HG03571 (cell line): Measurements from ENCODE around the gene CENPO.

ENCODE experiments used
- ATAC-seq: cut with Tn5 transposase; IDR thresholded peaks from one replicate; pipeline ENCODE4 v1.9.1; 2021; ENCODE audit not compliant: unreplicated experiment

Gene CENPO, protein sequence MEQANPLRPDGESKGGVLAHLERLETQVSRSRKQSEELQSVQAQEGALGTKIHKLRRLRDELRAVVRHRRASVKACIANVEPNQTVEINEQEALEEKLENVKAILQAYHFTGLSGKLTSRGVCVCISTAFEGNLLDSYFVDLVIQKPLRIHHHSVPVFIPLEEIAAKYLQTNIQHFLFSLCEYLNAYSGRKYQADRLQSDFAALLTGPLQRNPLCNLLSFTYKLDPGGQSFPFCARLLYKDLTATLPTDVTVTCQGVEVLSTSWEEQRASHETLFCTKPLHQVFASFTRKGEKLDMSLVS

DNA sequence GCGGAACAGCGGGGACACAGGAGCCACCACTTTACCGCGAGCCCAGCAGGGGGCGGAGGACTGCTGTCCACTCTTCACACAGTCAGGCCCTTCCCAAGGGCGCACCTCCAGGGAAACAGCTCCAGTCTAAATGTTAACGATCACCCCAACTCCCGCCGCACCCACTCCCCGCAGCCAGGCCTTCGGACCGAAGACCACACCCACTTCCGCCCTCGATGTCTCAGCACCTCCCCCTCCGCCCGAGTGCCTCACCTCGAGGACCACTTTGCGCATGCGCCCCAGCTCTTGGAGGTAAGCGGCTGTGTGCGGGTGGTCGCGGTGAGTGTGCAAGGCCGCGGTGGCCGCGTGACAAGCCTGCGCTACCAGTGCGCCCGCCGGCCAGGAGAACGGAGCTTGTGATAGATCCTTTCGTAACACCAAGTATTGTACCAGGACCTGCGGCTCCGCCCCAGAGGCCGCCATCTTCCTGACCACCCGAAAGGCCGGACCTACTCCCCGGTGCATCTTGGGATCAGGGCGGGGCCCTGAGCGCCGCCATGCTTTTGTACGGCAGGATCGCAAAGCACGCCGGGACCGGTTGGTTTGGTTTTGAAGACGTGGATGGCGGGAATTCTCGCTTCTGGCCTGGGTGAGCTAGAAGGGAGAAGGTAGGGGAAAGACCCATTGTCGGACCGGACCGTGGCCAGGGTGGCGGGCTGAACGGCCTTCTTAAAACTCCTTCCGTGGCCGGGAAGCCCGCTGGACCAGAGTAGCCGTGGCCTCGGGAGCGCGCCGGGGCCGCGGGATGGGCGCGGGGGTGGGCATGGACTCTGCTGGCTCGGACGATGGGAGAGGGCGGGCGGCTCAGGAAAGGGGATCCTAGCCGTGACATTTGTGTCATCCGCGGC is at the start of gene CENPO, which contains the start of gene PTRHD1:
TSS of gene CENPO (plus strand) at position 552 of the 887 bp plus-strand sequence. CDS start 495 bp downstream, outside the sequence.
TSS of gene PTRHD1 (minus strand) at position 518 of the 887 bp plus-strand sequence. CDS start at position 504, 14 bp downstream.
- ATAC-seq, result peak; percentile 88

DNA sequence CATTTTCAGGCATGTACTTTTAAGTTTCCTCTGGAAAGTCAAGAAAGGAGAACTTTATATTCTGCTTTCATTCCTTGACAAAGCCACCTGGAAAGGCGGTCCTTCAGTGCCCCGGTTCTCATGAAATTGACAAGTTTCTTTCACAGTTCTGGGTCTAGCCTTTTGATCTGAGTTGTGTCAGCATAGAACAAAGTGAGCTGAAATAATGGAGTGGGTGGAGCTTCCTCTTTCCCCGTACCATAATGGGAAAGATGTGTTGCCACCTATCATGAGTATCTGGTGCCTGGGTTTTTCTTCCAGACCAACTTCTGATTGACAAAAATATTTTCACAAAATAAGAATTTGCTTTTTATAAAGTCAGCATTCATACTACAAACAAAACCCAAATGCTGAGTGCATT is 49.3 kb upstream of the CENPO start:
- no peak for ATAC-seq

DNA sequence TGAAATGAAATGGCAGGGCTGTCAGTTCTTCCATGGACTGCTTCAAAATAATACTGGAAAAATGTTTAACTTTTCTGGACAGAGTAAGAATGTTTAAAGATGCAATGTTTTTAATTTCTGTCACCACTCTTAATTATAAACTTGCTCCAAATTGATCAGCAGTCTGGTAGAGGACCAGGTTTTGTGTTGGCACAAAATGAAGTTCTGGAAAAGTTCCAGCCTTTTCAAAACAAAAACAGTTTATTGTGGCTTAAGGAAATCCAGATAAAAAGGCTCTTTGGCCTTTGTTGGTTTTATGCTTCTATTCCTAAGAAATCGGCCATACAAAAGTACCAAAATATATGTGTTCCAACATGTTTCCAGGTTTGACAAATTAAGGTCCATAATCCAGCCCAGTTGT is 48.9 kb upstream of the CENPO start:
- no peak for ATAC-seq

DNA sequence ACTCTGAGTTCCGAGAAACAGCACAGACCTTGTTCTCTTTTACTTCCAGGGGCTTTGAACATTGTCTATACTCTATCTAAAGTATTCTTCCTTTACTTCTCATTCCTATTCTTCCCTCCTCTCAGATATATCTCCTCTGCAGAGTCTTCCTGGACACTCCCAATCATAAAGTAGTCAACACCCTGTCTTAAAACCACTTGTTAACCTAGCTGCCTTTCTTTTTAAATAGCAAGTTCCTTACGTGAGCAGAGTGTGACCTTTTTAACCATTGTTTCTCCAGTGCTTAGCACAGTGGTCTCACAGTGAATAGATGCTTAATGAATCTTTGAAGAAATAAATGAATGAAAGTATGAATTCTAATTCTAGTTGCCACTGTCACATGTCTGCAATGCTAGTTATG is 47.4 kb upstream of the CENPO start:
- no peak for ATAC-seq

DNA sequence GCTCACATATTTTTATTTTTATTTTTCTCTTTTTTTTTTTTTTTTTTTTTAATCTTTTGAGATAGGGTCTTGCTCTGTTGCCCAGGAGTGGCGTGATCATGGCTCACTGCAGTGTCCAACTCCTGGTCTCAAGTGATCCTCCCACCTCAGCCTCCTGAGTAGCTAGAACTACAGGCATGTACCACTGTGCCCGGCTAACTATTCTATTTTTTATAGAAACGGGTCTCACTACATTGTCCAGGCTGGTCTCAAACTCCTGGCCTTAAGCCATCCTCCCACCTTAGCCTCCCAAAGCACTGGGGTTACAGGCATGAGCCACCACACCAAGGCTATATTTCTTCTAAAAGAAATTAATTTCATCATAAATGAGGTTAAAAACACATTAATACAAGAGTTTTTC is 45.9 kb upstream of the CENPO start:
- ATAC-seq, result no peak

DNA sequence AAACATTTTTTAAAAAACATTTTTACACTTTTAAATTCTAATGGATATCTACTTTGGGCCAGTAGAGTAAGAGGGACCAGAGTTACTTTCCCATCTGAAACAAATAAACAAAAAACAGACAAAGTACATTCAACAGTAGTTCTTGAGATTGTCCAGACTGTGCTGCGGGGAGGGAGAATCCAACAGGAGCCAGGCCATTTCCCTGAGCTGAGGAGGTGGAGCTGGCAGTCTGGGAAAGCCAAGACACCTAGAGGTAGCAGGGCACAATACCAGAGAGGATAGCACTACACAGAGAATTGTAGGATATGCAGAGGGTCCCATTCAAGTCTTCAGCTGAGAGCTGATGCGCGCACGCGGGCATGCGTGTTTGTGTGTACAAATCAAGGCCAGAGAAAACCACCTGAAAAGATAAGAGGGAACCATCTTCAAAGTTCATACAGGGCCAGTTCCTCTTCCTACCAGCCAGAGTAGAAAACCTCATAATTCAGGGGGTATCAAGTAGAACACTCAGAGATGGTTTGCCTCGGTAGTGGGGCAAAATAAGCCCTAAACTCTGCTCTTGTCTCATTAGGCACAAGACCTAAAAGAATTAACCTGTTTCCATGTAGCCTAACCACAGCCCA is 44.0 kb upstream of the CENPO start:
- ATAC-seq, result no peak

DNA sequence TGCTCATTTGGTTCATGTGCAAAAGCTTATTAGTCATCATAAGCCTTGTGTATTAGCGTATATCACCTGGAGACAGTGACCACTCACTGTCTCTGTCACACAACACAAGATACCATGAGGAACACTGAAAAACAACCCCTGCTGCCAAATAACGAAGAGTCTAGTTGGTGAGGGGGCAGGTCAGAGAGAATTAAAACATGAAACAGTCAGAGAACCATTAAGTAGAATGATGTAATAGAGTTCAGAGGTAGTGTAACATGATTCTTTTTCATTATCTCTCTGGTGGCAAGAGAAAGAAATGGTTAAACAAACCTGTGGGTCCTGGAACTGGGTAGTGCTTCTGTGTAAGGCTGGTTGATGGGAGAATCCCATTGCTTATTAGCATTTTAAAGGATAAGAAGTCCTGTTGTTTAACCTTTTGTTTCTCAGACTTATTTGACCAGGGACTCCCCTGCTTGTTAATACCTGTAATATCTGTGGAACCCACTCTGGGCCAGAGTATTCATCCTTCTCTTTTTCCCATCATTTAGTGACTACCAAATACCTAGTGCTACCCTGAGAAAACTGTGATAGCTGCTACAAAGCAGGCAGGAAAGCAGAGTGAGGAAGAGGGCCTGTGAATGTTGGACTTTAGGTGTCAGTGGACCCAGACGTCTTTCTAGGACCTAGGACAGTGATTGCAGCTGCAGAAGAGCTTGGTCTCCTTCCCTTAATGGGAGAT is 38.1 kb upstream of the CENPO start:
- ATAC-seq, result no peak

DNA sequence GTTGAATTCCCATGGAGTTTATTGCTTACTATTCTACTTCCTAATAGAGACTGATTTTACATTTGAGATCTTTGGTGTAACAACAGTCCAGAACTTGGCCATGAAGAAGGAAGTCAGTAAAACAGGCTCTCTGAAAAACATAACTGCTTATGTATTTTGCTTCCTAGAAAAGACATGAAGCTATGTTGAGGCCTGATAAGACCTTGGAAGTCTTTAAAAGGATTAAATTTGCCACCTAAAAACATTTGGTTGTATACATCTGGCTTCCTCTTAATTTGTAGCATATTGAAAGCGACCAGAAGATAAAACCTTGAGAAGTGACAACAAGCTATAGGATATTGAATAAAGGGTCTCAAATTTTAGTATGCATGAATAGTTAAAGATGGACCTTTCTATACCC is 36.4 kb upstream of the CENPO start:
- no peak for ATAC-seq

DNA sequence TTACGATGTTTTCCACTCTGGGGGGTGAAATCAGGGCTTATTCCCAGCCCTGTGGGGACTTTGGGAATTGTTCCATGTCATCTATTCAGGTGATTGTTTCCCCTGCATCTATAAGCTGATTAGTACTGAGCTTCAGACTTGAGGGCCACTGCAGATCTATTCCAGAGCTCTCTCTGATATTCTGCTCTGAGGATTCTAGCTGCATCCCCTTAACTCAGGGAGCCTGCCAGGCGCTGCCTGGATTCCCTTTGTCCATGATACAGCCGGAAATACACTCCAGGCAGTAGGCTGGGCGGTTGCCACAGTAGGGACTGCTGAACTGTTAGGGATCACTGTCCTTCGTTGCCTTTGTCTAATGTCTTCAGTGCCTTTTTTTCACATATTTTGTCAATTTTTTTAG is 31.4 kb upstream of the CENPO start:
- no peak for ATAC-seq

DNA sequence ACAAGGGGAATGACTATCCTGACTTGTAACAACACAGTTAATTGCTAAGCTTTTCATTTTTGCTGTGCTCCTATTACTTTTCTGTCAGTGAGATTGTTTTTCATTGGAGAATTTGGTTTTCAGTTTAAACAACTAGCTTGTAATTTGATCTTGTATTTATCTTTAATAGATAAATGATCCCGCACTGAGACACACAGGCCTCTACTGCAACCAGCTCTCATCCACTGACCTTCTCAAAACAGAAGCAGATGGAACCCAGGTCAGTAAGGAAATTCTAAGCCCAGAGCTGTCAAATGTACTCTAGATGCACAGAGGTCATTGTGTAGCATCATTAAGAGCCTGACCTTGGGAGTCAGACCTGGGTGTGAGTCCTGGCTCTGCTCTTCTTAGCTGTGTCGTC is 30.7 kb upstream of the CENPO start:
- no peak for ATAC-seq

DNA sequence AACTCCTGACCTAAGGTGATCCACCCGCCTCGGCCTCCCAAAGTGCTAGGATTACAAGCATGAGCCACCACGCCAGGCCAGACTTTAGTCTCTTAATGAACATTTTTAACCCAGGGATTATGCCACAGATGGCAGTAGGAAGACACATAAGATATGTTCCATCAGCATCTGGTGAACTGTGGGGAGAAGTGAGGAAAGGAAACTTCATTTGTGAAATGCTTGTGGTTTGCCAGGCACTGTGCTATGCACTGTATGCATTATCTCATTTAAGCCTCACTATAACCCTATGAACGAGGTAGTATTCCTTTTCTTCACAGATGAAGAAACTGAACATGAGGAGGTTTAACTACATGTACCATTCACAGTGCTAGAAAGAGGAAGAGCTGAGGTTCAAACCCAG is 29.4 kb upstream of the CENPO start:
- no peak for ATAC-seq

DNA sequence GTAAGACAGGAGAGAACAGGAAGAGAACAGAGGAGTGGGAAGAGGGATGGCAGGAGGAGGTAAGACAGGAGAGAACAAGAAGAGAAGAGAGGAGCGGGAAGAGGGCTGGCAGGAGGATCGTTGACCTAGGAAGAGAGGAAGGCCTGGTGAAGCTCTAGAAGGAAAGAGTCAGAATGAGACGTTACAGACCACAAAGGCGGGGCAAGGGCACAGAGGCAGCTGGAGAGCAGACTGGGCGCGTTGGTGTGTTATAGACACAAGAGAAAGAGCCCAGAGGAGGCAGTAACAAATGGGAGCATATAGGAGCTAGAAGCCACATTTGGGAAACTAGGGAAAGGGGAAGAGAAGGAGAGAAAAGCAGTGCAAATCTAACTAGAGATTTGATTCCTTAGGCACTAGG is 26.6 kb upstream of the CENPO start:
- no peak for ATAC-seq

DNA sequence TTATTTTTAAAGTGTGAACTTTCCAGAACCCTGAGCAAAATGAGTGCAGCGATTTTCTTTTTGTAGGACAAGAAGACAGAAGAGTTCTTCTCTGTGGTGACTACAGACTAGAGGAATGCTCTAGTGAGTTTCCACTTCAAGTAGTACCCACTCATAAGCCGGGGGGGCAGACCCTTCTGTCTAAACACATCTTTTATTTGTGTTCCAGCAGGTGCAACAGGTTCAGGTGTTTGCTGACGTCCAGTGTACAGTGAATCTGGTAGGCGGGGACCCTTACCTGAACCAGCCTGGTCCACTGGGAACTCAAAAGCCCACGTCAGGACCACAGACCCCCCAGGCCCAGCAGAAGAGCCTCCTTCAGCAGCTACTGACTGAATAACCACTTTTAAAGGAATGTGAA is 25.2 kb upstream of the CENPO start:
- no peak for ATAC-seq

DNA sequence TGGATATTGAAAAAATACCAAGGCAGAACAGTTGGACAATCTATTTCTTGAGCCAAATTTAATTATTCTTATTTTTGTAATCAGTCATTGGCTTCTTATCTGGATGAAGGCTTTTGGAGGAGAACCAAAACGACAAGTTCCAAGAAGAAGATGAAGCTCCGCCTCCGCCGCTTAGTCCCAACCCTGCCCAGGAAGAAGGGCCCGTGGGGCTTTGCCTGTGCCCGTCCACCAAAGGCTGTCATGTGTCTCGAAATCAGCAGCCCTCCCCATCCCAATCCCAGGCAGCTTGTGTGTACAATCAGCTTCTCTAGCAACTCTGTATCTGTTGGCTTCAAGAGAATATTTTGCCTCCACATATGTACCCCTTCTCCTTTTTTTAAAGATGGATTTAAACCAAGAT is 24.6 kb upstream of the CENPO start:
- no peak for ATAC-seq

DNA sequence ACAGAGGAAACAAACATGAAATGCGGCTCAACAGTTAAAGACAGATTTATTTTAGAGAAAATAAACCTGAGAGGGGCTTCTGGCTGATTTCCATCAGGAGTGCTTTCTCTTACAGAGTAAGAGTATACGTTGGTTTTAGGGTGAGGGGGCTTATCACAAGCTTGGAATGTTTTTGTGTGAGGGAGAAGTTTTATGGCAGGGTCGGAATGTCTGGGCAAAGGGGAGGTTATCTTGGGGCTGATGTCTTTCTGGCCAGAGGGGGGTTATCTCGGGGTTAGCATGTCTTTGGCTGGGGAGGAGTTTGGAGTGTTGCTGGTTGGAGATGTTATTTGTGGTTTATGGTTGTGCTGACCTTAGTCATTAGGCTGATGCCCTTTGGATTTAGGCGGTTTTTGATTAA is 22.2 kb upstream of the CENPO start:
- no peak for ATAC-seq

DNA sequence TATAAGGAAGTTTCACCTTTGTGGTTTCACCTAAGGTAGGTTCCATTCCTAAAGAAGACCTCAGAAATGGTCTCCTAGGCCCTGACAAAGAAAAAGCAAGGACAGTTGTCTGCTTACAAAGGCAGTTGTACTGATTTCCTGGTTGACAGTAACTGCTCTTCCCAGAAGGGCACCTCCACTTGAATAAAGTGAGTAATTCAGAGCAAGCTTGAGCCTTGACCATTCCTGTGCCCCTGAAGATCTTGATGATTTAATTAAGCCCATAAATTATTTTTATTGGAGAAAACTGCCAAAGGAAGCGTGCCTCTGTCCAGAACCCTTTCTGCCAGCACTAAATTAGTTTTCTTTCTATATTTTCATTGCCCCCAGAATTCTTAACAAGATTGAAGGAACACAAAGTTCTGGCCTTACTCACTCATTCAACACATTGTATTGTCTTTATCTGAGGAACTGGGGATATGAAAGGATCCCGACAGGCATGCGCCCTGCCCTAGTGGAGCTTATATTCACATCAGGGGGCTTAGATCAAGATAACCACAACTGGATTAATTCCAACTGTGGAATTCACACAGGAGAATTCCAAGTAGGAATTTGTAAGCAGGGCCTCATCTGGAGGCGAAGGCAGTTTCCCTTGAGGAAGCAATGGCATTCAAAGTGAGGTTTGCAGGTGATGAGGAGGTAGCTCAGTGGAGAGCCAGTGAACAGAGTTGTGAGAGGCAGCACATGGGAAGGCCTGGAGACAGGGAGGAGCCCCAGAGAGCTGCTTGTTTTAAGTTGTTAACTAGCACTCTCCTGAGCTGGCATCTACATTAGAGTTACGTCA is 21.2 kb upstream of the CENPO start:
- no peak for ATAC-seq

DNA sequence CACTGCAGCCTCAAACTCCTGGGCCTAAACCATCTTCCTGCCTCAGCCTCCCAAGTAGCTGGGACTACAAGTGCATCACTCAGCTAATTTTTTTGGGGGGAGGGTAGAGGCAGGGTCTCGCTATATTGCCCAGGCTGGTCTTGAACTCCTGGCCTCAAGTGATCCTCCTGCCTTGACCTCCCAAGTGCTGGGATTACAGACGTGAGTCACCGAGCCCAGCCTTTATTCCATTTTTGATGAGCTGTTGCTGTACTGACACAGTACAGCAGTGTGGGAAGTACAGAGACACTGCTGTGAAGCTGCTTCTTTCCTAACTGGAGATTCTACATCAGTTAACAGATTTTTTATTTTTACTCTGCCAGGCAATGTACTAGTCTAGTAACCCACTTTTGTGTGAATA is 18.9 kb upstream of the CENPO start:
- no peak for ATAC-seq

DNA sequence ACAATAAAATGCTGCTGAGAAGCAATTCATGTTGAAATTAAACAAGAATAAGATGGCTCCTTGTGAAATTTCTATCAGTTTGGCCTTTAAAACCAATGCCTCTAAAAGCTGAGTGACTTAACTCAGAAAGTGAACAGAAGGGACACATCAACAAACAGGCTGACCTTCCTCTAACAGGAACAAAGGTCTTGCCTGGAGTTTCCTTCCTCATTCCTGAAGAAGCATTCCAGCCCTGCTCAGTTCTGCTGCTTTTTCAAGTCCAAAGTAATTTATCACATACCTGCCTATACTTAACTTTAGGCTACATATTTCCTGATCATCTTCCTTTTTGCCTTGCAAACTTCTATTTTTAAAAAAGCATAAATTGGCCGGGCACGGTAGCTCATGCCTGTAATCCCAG is 14.1 kb upstream of the CENPO start:
- ATAC-seq, result no peak

DNA sequence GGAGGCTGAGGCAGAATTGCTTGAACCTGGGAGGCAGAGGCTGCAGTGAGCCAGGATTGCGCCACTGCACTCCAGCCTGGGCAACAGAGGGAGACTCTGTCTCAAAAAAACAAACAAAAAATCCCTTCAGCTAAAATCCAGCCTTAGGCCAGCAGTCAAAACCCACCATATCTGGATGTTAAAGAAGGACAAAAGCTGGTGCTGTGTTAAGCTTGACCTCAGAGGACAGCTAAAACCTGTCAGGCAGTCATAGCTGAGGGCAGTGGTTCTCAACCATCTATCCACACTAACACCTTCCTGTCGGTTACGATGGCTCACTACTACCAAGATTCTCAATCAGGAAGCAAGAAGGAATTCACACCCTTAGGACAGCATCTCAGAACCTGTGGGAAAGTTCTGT is 9.6 kb upstream of the CENPO start:
- ATAC-seq, result no peak

DNA sequence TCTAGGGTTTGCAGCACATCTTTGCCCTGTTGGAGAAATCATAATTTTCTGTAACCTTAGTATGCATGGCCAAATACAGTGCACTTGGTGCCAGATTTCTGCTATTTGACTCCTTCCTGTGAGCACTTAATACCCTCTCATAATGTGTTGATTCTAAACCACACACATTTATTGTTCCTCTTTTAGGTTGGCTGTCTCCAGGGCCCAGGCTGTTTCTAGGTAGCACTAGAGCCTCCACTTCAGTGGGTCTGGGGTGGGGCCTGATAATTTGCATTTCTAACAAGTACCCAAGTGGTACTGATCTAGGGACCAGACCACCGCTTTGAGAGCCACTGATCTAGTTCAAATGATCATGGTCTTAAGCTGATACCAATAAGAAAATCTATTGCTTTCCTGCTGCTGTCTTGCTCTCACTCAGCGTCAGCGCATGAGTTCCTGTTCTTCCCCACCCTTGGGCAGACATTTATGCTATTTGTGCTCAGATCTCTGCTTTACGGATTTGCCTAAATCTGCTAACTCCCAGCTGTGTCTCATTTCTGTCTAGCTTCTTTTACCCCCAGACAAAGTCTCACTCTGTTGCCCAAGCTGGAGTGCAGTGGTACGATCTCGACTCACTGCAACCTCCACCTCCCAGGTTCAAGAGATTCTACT is 7.4 kb upstream of the CENPO start:
- ATAC-seq, result peak; percentile 85
